ENCODE measurements around the gene XPC. TPM values are rescaled to one million over a fixed set of nuclear protein-coding genes. Genes with fewer than 3 reads are reported as not detected.

XPC gene
- total RNA-seq, 1 donor from 2014 or later, result 10.4 TPM

DNA sequence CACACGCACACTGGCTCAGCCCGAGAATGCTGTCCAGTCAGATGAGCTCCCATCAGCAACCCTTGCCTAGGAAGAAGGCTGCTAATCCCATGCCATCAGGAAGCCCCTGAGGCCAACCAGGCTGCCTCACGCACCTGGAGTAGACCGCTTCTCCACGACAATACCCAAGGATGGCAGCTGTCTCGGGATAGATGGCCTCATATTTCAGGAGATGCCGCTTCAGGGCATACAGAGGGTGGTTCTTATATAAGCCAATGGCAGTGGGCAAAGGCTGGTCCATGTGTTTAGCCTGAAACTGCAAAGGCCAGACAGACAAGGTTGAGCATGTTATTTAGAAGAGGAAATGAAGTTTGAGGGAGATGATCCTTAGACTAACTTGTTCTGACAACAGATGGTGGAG is 22.2 kb downstream of the XPC start:
- no peak for DNase-seq
- Histone ChIP-seq H3K27me3 (ENCODE audit: low read depth) (no peaks in the 10 kb centered on the region), H3K27ac (replicated peaks) (no peak overlapping the region), H3K4me3 (no peak overlapping the region), H3K9me3 (replicated peaks) (peaks cover 6% of the 10 kb centered on the region), H3K4me1 (no peaks in the 10 kb centered on the region), H3K36me3 (peaks cover 92% of the 10 kb centered on the region)
- intact Hi-C loops (cut with micrococcal nuclease), result no loop called here
- TF ChIP-seq, protein P1, sequence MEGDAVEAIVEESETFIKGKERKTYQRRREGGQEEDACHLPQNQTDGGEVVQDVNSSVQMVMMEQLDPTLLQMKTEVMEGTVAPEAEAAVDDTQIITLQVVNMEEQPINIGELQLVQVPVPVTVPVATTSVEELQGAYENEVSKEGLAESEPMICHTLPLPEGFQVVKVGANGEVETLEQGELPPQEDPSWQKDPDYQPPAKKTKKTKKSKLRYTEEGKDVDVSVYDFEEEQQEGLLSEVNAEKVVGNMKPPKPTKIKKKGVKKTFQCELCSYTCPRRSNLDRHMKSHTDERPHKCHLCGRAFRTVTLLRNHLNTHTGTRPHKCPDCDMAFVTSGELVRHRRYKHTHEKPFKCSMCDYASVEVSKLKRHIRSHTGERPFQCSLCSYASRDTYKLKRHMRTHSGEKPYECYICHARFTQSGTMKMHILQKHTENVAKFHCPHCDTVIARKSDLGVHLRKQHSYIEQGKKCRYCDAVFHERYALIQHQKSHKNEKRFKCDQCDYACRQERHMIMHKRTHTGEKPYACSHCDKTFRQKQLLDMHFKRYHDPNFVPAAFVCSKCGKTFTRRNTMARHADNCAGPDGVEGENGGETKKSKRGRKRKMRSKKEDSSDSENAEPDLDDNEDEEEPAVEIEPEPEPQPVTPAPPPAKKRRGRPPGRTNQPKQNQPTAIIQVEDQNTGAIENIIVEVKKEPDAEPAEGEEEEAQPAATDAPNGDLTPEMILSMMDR (IDR thresholded peaks at IDR 0.05; ENCODE audit: borderline replicate concordance), result no peak

- TF ChIP-seq, protein P1 (IDR thresholded peaks at IDR 0.05; ENCODE audit: borderline replicate concordance), result no peak
- no peak for DNase-seq
- Histone ChIP-seq H3K36me3 (peaks cover 83% of the 10 kb centered on the region), H3K9me3 (replicated peaks) (no peaks in the 10 kb centered on the region), H3K27ac (replicated peaks) (no peak overlapping the region), H3K4me3 (no peak overlapping the region), H3K4me1 (no peaks in the 10 kb centered on the region), H3K27me3 (ENCODE audit: low read depth) (no peaks in the 10 kb centered on the region)
- intact Hi-C loops (cut with micrococcal nuclease), result no loop called here
Observed at GRCh38 chr3:14154895-14155440, 23.4 kb downstream of the XPC start.

- H3K4me3 ChIP-seq, result no peak overlapping the region
- H3K4me1 ChIP-seq, result no peaks in the 10 kb centered on the region
- intact Hi-C loops (cut with micrococcal nuclease), result no loop called here
- no peak for DNase-seq
- no peak overlapping the region for H3K27ac ChIP-seq (replicated peaks)
- H3K36me3 ChIP-seq, result peaks cover 78% of the 10 kb centered on the region
- H3K27me3 ChIP-seq (ENCODE audit: low read depth), result no peaks in the 10 kb centered on the region
- TF ChIP-seq, protein P1 (IDR thresholded peaks at IDR 0.05; ENCODE audit: borderline replicate concordance), result no peak
- no peaks in the 10 kb centered on the region for H3K9me3 ChIP-seq (replicated peaks)
Observed at GRCh38 chr3:14154276-14154675, 24.1 kb downstream of the XPC start.

- Histone ChIP-seq H3K4me3 (no peak overlapping the region), H3K4me1 (no peaks in the 10 kb centered on the region), H3K27ac (replicated peaks) (no peak overlapping the region), H3K27me3 (ENCODE audit: low read depth) (no peaks in the 10 kb centered on the region), H3K36me3 (peaks cover 78% of the 10 kb centered on the region), H3K9me3 (replicated peaks) (no peaks in the 10 kb centered on the region)
- TF ChIP-seq, protein P1 (IDR thresholded peaks at IDR 0.05; ENCODE audit: borderline replicate concordance), result no peak
- intact Hi-C loops (cut with micrococcal nuclease), result no loop called here
- no peak for DNase-seq
Observed at GRCh38 chr3:14153663-14154062, 24.7 kb downstream of the XPC start.

DNA sequence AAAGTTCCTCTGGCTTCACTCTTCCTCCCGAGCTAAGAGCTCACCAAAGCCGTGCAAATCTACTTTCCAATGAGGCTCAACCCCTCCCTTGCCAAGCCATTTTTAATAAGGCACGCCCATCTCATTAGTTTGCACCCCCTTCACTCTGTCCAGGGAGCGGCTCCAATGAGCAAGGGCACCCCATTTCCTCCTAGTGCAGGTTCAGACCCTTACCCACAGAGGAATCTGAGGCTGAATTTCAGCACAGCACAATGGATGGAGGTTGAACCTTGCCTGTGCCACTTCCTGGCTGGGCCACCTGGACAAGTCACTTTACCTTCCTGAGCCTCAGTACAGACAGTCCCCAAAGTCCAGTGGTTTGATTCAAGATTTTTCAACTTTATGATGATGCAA is 25.4 kb downstream of the XPC start:
- DNase-seq, result no peak
- TF ChIP-seq, protein P1 (IDR thresholded peaks at IDR 0.05; ENCODE audit: borderline replicate concordance), result no peak
- H3K27ac ChIP-seq (replicated peaks), result no peak overlapping the region
- no peak overlapping the region for H3K4me3 ChIP-seq
- H3K27me3 ChIP-seq (ENCODE audit: low read depth), result no peaks in the 10 kb centered on the region
- no peaks in the 10 kb centered on the region for H3K4me1 ChIP-seq
- H3K36me3 ChIP-seq, result peaks cover 78% of the 10 kb centered on the region
- no peaks in the 10 kb centered on the region for H3K9me3 ChIP-seq (replicated peaks)
- intact Hi-C loops (cut with micrococcal nuclease), result no loop called here
